CD4-positive, alpha-beta T cell treated with Interleukin-21 for 1 hour (primary cell): ENCODE results near the gene CALHM1.
"Not testable (repeated sequence)": the region's sequence is repeated elsewhere in the genome, so short reads cannot be mapped to it uniquely, and the experiment has no call there.

Experiments used
- DNase-seq: peaks from one replicate; pipeline ENCODE4 v3.0.0-alpha.2; 2020

The CALHM1 gene

DNA sequence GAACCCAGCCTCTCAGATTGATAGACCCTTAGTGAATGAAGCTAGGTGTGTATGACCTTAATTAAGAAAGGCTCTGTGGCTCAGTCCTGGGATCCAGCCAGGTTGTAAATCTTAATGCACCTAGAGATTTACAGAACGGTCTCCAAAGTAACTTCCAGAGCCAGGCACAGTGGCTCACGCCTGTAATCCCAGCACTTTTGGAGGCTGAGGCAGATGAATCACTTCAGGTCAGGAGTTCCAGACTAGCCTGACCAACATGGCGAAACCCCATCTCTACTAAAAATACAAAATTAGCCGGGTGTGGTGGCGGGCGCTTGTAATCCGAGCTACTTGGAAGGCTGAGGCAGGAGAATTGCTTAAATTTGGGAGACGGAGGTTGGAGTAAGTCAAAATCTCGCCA lies 30.8 kb downstream of the CALHM1 start:
- DNase-seq, result no peak

DNA sequence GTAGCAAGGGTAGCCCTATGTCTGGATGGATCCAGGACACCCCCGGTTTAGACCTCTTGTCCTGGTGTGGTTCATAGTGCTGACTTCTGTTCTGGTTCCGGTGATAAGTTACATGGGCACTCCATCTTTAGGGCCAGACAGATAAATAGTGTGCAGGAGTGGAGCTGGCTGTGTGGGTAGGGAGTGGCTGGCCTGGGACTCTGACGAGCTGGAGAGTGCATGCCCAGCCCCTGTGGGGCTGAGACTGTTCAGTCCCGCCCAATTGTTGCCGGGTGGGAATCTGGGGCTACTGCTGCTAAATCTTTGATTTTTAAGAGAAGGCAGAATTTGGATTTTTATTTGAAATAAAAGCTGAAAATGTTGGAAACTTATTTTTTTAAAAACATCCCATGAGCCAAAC lies 35.0 kb downstream of the CALHM1 start:
- DNase-seq, result no peak

GRCh38 chr10:103419101-103419500 lies 39.6 kb downstream of the CALHM1 start:
- no peak for DNase-seq

- no peak for DNase-seq
These were observed 41.1 kb downstream of the CALHM1 start for GRCh38 chr10:103417601-103418000.

DNA sequence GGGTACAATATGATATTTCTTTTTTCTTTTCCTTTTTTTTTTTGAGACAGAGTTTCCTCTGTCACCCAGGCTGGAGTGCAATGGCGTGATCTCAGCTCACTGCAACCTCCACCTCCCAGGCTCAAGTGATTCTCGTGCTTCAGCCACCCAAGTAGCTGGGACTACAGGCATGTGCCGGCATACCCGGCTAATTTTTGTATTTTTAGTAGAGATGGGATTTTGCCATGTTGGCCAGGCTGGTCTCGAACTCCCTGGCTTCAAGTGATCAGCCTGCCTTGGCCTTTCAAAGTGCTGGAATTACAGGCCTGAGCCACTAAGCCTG lies 41.6 kb downstream of the CALHM1 start:
- not testable (repeated sequence) for DNase-seq

GRCh38 chr10:103416436-103417147 lies 42.1 kb downstream of the CALHM1 start:
- DNase-seq, result peak; percentile 76

GRCh38 chr10:103415581-103415980 lies 43.1 kb downstream of the CALHM1 start:
- no peak for DNase-seq

- DNase-seq, result no peak
These were observed 45.1 kb downstream of the CALHM1 start for GRCh38 chr10:103413564-103413963.
